ENCODE measurements around the gene MAGI2. TPM values are rescaled to one million over a fixed set of nuclear protein-coding genes. Genes with fewer than 3 reads are reported as not detected.

The MAGI2 gene
- total and polyA plus RNA-seq, 2 donors (not counting 3 experiments of a cell fraction or from before 2014, with no cell fraction given) = 0.28 to 6.0 TPM

DNA sequence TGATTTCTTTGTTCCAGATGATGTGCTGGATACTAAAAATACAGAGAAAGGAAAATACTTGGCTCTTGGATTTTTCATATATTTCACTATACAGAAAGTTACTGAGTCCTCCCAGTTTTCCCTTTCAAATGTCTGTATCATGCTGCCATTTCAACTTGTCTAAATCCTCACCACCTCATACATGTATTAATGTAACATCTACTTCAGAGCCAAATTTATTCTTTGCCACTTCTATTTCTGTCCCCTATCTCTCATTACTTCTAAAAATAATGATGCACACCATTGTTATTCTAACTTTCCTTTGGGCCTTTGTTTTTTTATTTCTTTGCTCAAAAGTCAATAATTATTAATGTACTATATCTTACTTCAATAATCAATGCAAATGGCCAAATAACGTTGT, 312.2 kb downstream of the MAGI2 start:
- no peaks in the 10 kb centered on the region for H4K20me1 ChIP-seq (replicated peaks; ENCODE audit: control insufficient read depth, extremely low read depth, insufficient read depth, low read length)
- TF ChIP-seq POLR2A (IDR thresholded peaks at IDR 0.05; ENCODE audit: low read depth, low read length) (no peak), GATA2 (IDR thresholded peaks at IDR 0.05; ENCODE audit: insufficient read depth, insufficient read length, low read depth, low read length) (no peak), POLR2AphosphoS5 (IDR thresholded peaks at IDR 0.05; ENCODE audit: insufficient read depth, low read depth, low read length) (no peak), JUN (IDR thresholded peaks at IDR 0.05; ENCODE audit: borderline replicate concordance, insufficient read depth, insufficient read length, low read depth) (no peak), FOS (IDR thresholded peaks at IDR 0.05; ENCODE audit: borderline replicate concordance, insufficient read depth, low read length) (no peak), MYC (IDR thresholded peaks at IDR 0.05; ENCODE audit: low read depth, low read length) (no peak), EZH2 (IDR thresholded peaks at IDR 0.05; ENCODE audit: borderline replicate concordance, low read depth, low read length, severe bottlenecking) (no peak)
- TF ChIP-seq, protein P1, sequence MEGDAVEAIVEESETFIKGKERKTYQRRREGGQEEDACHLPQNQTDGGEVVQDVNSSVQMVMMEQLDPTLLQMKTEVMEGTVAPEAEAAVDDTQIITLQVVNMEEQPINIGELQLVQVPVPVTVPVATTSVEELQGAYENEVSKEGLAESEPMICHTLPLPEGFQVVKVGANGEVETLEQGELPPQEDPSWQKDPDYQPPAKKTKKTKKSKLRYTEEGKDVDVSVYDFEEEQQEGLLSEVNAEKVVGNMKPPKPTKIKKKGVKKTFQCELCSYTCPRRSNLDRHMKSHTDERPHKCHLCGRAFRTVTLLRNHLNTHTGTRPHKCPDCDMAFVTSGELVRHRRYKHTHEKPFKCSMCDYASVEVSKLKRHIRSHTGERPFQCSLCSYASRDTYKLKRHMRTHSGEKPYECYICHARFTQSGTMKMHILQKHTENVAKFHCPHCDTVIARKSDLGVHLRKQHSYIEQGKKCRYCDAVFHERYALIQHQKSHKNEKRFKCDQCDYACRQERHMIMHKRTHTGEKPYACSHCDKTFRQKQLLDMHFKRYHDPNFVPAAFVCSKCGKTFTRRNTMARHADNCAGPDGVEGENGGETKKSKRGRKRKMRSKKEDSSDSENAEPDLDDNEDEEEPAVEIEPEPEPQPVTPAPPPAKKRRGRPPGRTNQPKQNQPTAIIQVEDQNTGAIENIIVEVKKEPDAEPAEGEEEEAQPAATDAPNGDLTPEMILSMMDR (IDR thresholded peaks at IDR 0.05; ENCODE audit: extremely low read depth in 1 of 2, insufficient read depth in 1 of 2, low read depth in 1 of 2, low read length in 2 of 2) = no peak
- TF ChIP-seq, protein P2, sequence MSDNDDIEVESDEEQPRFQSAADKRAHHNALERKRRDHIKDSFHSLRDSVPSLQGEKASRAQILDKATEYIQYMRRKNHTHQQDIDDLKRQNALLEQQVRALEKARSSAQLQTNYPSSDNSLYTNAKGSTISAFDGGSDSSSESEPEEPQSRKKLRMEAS (IDR thresholded peaks at IDR 0.05; ENCODE audit: insufficient read depth, insufficient read length) = no peak
- no peak overlapping the region for H3K4me3 ChIP-seq (replicated peaks in 1 of 3; ENCODE audit: insufficient read depth in 1 of 3, low read depth in 1 of 3, low read length in 3 of 3)
- no peak overlapping the region for H2AFZ ChIP-seq (ENCODE audit: low read depth, low read length)
- no peaks in the 10 kb centered on the region for H3K79me2 ChIP-seq (ENCODE audit: control insufficient read depth, insufficient read depth, low read length)
- ChIA-PET CTCF (no interaction called here), POLR2A (no interaction called here)
- no peak overlapping the region for H3K27ac ChIP-seq (ENCODE audit: insufficient read depth, low read depth, low read length)
- no peaks in the 10 kb centered on the region for H3K27me3 ChIP-seq (ENCODE audit: control insufficient read depth in 2 of 2, insufficient read depth in 2 of 2, low read length in 2 of 2)
- no peak overlapping the region for H3K9ac ChIP-seq (replicated peaks; ENCODE audit: extremely low read depth, insufficient read depth, low read length)
- no peak for FAIRE-seq
- intact Hi-C loops (cut with micrococcal nuclease) (no loop called here), dilution Hi-C loops (cut with MboI; ENCODE audit: extremely low pct_ligation_motif_present, low sequenced_read_pairs) (no loop called here)
- no peak for DNase-seq (ENCODE audit: low read depth, low spot score)
- no peaks in the 10 kb centered on the region for H3K4me1 ChIP-seq (ENCODE audit: control insufficient read depth, extremely low read depth, insufficient read depth, low read length)
- no peaks in the 10 kb centered on the region for H3K36me3 ChIP-seq (ENCODE audit: control insufficient read depth in 2 of 2, extremely low read depth in 1 of 2, insufficient read depth in 2 of 2, low read length in 2 of 2)
- no peaks in the 10 kb centered on the region for H3K9me1 ChIP-seq (replicated peaks; ENCODE audit: control insufficient read depth, extremely low read depth, insufficient read depth, low read length)
- no TSS peak for BruUV-seq (replicated peaks)
- no peak overlapping the region for H3K4me2 ChIP-seq (ENCODE audit: insufficient read depth, low read length)
- no peaks in the 10 kb centered on the region for H3K9me3 ChIP-seq (replicated peaks; ENCODE audit: control insufficient read depth, insufficient read depth, low read length)
